Measurements from ENCODE around the gene ZNFX1. TPM values are rescaled to one million over a fixed set of nuclear protein-coding genes. Genes with fewer than 3 reads are reported as not detected.

ZNFX1 gene
- total and polyA plus RNA-seq, 9 of the 15 experiments (the other 6 are each of a cell fraction or from before 2014, with no cell fraction given) = 3.8 to 13.8 (median 10.3) TPM

DNA sequence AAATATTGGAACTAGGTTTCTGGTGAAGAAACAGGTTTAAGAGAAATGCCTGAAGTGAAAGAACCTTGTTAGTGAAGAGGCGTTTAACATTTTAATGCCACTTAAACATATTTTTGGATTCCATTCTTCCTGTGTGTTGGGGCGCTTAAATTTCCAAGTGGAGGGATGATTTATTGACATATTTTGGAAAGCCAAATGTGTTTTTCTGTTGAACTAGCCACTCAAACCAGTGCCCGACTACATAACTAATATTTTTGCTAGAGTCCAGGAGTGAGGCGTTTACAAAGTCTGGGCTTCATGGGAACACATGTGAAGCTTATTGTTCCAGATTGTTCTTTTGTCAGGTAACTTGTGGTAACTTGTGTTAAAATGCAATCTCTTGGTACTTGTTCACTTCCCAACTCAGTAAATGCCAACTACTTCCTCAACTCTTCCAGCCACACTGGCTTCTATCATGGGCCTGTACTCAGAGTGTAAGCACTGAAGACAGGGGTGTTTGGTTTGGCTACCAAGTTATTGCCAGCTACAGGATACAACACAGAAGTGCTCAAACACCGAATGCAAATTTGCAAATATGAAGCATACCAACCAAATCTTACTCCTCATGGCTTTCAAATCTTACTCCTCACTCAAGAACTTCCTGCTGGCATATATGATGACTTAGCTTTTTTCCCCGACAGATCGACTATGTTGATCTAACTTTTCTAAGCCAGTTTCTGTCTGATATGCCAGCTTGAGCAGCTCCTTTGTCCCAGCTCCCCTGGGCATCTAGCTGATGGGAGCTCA, 2.0 kb upstream of the ZNFX1 start (continued):
- TF ChIP-seq, protein P1, sequence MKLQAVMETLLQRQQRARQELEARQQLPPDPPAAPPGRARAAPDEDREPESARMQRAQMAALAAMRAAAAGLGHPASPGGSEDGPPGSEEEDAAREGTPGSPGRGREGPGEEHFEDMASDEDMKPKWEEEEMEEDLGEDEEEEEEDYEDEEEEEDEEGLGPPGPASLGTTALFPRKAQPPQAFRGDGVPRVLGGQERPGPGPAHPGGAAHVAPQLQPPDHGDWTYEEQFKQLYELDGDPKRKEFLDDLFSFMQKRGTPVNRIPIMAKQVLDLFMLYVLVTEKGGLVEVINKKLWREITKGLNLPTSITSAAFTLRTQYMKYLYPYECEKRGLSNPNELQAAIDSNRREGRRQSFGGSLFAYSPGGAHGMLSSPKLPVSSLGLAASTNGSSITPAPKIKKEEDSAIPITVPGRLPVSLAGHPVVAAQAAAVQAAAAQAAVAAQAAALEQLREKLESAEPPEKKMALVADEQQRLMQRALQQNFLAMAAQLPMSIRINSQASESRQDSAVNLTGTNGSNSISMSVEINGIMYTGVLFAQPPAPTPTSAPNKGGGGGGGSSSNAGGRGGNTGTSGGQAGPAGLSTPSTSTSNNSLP (IDR thresholded peaks at IDR 0.05; ENCODE audit: borderline replicate concordance, low read depth, low read length) = no peak
- TF ChIP-seq, protein P2, sequence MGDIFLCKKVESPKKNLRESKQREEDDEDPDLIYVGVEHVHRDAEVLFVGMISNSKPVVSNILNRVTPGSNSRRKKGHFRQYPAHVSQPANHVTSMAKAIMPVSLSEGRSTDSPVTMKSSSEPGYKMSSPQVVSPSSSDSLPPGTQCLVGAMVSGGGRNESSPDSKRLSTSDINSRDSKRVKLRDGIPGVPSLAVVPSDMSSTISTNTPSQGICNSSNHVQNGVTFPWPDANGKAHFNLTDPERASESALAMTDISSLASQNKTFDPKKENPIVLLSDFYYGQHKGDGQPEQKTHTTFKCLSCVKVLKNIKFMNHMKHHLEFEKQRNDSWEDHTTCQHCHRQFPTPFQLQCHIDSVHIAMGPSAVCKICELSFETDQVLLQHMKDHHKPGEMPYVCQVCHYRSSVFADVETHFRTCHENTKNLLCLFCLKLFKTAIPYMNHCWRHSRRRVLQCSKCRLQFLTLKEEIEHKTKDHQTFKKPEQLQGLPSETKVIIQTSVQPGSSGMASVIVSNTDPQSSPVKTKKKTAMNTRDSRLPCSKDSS (IDR thresholded peaks at IDR 0.05; ENCODE audit: low read depth, partially characterized antibody) = no peak
- TF ChIP-seq HMBOX1 (IDR thresholded peaks at IDR 0.05) = no peak
- no peak for TF ChIP-seq ZNF263 (CRISPR knock-in tag; IDR thresholded peaks at IDR 0.05; ENCODE audit: borderline replicate concordance)
- TF ChIP-seq L3MBTL2 (IDR thresholded peaks at IDR 0.05) = no peak
- TF ChIP-seq ARID2 (IDR thresholded peaks at IDR 0.05) = no peak
- TF ChIP-seq ZNF57 (CRISPR knock-in tag; IDR thresholded peaks at IDR 0.05) = no peak
- TF ChIP-seq CBFB (CRISPR knock-in tag; IDR thresholded peaks at IDR 0.05) = no peak
- peak; percentile 44 to 84; a peak in 1 of 4 replicates for TF ChIP-seq SIN3A (IDR thresholded peaks at IDR 0.05; ENCODE audit: borderline replicate concordance in 2 of 2, control insufficient read depth in 1 of 2, low read depth in 2 of 2, low read length in 2 of 2)
- no peak for TF ChIP-seq HDAC6 (IDR thresholded peaks at IDR 0.05; ENCODE audit: low read depth, low read length)
- no peak for TF ChIP-seq NR2C2 (CRISPR knock-in tag; IDR thresholded peaks at IDR 0.05)
- no peak for TF ChIP-seq NR2C2 (tag; IDR thresholded peaks at IDR 0.05)
- 0 out of 2 replicates have a peak, but pooled peaks have one; percentile 19 for TF ChIP-seq THRAP3 (IDR thresholded peaks at IDR 0.05; ENCODE audit: borderline replicate concordance)
- TF ChIP-seq HNRNPL (IDR thresholded peaks at IDR 0.05; ENCODE audit: low read depth, low read length) = peak; percentile 94
- no peak for TF ChIP-seq EP300 (IDR thresholded peaks at IDR 0.05; ENCODE audit: low read length)
- no peak for TF ChIP-seq TAL1 (IDR thresholded peaks at IDR 0.05)
- peak; percentile 4 for TF ChIP-seq RBM25 (IDR thresholded peaks at IDR 0.05; ENCODE audit: low read depth, low read length, severe bottlenecking)
- TF ChIP-seq ZNF76 (CRISPR knock-in tag; IDR thresholded peaks at IDR 0.05; ENCODE audit: borderline replicate concordance) = no peak
- no peak for TF ChIP-seq BACH1 (tag; IDR thresholded peaks at IDR 0.05)
- peak; percentile 61; the same call in 1 of the 2 replicates for TF ChIP-seq NFE2 (IDR thresholded peaks at IDR 0.05; ENCODE audit: low read depth)
- TF ChIP-seq, protein P3, sequence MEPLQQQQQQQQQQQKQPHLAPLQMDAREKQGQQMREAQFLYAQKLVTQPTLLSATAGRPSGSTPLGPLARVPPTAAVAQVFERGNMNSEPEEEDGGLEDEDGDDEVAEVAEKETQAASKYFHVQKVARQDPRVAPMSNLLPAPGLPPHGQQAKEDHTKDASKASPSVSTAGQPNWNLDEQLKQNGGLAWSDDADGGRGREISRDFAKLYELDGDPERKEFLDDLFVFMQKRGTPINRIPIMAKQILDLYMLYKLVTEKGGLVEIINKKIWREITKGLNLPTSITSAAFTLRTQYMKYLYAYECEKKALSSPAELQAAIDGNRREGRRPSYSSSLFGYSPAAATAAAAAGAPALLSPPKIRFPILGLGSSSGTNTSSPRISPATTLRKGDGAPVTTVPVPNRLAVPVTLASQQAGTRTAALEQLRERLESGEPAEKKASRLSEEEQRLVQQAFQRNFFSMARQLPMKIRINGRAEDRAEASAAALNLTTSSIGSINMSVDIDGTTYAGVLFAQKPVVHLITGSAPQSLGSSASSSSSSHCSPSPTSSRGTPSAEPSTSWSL (CRISPR knock-in tag; IDR thresholded peaks at IDR 0.05; ENCODE audit: borderline replicate concordance) = no peak
